ENCODE measurements around the gene EIF4A2. TPM values are rescaled to one million over a fixed set of nuclear protein-coding genes. Genes with fewer than 3 reads are reported as not detected.

The EIF4A2 gene
- total and polyA plus RNA-seq, 2 of the 13 experiments (the other 11 are each of a cell fraction or from before 2014, with no cell fraction given): 480 to 596 TPM

- TF ChIP-seq ZNF512B (CRISPR knock-in tag; IDR thresholded peaks at IDR 0.05; ENCODE audit: borderline replicate concordance) (peak; percentile 79; the same call in 1 of the 2 replicates), SNRNP70 (IDR thresholded peaks at IDR 0.05; ENCODE audit: low read depth, low read length) (no peak), GPN1 (CRISPR knock-in tag; IDR thresholded peaks at IDR 0.05; ENCODE audit: borderline replicate concordance) (no peak), CREM (IDR thresholded peaks at IDR 0.05) (peak; percentile 96), CREM (CRISPR knock-in tag; IDR thresholded peaks at IDR 0.05) (peak; percentile 76), SNAI1 (CRISPR knock-in tag; IDR thresholded peaks at IDR 0.05; ENCODE audit: borderline replicate concordance) (peak; percentile 90), HOXA3 (CRISPR knock-in tag; IDR thresholded peaks at IDR 0.05) (peak; percentile 94), BATF2 (CRISPR knock-in tag; IDR thresholded peaks at IDR 0.05) (no peak), MTF1 (CRISPR knock-in tag; IDR thresholded peaks at IDR 0.05) (no peak), MYNN (CRISPR knock-in tag; IDR thresholded peaks at IDR 0.05; ENCODE audit: low read depth) (no peak), ZNF777 (CRISPR knock-in tag; IDR thresholded peaks at IDR 0.05) (peak; percentile 75), ZEB1 (IDR thresholded peaks at IDR 0.05; ENCODE audit: insufficient replicate concordance, low read depth) (peak; percentile 60), HCFC1 (IDR thresholded peaks at IDR 0.05; ENCODE audit: low read depth, low read length) (no peak)
- TF ChIP-seq, protein P1, sequence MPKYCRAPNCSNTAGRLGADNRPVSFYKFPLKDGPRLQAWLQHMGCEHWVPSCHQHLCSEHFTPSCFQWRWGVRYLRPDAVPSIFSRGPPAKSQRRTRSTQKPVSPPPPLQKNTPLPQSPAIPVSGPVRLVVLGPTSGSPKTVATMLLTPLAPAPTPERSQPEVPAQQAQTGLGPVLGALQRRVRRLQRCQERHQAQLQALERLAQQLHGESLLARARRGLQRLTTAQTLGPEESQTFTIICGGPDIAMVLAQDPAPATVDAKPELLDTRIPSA (CRISPR knock-in tag; IDR thresholded peaks at IDR 0.05; ENCODE audit: borderline replicate concordance): no peak
- TF ChIP-seq, protein P2, sequence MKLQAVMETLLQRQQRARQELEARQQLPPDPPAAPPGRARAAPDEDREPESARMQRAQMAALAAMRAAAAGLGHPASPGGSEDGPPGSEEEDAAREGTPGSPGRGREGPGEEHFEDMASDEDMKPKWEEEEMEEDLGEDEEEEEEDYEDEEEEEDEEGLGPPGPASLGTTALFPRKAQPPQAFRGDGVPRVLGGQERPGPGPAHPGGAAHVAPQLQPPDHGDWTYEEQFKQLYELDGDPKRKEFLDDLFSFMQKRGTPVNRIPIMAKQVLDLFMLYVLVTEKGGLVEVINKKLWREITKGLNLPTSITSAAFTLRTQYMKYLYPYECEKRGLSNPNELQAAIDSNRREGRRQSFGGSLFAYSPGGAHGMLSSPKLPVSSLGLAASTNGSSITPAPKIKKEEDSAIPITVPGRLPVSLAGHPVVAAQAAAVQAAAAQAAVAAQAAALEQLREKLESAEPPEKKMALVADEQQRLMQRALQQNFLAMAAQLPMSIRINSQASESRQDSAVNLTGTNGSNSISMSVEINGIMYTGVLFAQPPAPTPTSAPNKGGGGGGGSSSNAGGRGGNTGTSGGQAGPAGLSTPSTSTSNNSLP (IDR thresholded peaks at IDR 0.05; ENCODE audit: low read depth, low read length): no peak
- TF ChIP-seq, protein P3, sequence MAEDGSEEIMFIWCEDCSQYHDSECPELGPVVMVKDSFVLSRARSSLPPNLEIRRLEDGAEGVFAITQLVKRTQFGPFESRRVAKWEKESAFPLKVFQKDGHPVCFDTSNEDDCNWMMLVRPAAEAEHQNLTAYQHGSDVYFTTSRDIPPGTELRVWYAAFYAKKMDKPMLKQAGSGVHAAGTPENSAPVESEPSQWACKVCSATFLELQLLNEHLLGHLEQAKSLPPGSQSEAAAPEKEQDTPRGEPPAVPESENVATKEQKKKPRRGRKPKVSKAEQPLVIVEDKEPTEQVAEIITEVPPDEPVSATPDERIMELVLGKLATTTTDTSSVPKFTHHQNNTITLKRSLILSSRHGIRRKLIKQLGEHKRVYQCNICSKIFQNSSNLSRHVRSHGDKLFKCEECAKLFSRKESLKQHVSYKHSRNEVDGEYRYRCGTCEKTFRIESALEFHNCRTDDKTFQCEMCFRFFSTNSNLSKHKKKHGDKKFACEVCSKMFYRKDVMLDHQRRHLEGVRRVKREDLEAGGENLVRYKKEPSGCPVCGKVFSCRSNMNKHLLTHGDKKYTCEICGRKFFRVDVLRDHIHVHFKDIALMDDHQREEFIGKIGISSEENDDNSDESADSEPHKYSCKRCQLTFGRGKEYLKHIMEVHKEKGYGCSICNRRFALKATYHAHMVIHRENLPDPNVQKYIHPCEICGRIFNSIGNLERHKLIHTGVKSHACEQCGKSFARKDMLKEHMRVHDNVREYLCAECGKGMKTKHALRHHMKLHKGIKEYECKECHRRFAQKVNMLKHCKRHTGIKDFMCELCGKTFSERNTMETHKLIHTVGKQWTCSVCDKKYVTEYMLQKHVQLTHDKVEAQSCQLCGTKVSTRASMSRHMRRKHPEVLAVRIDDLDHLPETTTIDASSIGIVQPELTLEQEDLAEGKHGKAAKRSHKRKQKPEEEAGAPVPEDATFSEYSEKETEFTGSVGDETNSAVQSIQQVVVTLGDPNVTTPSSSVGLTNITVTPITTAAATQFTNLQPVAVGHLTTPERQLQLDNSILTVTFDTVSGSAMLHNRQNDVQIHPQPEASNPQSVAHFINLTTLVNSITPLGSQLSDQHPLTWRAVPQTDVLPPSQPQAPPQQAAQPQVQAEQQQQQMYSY (CRISPR knock-in tag; IDR thresholded peaks at IDR 0.05): no peak
- TF ChIP-seq, protein P4, sequence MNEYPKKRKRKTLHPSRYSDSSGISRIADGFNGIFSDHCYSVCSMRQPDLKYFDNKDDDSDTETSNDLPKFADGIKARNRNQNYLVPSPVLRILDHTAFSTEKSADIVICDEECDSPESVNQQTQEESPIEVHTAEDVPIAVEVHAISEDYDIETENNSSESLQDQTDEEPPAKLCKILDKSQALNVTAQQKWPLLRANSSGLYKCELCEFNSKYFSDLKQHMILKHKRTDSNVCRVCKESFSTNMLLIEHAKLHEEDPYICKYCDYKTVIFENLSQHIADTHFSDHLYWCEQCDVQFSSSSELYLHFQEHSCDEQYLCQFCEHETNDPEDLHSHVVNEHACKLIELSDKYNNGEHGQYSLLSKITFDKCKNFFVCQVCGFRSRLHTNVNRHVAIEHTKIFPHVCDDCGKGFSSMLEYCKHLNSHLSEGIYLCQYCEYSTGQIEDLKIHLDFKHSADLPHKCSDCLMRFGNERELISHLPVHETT (CRISPR knock-in tag; conservative IDR thresholded peaks at IDR 0.05): peak; percentile 86
Observed at GRCh38 chr3:186806089-186807055, 23.0 kb downstream of the EIF4A2 start, which contains the start of gene RFC4 (continued).
